Vagina (tissue), 2 donors: Measurements from ENCODE around the gene CAB39. TPM values are rescaled to one million over a fixed set of nuclear protein-coding genes. Genes with fewer than 3 reads are reported as not detected.

Source experiments
- DNase-seq, 2 donors: peaks; one replicate each; pipeline ENCODE4 v3.0.0-alpha.2; 2017; ENCODE audit errors: extremely low spot score in 2 of 2
- H3K27ac ChIP-seq: fragments of 200-600 bp; sonication (generic); one replicate; pipeline ENCODE4 v1.5.1; 2019
- H3K27me3 ChIP-seq: fragments of 200-600 bp; sonication (generic); one replicate; pipeline ENCODE4 v1.5.1; 2019
- H3K36me3 ChIP-seq, 2 donors: fragments of 200-600 bp; sonication (generic); one replicate each; pipeline ENCODE4 v1.5.1; 2017 to 2019
- H3K4me1 ChIP-seq: fragments of 200-600 bp; sonication (generic); one replicate; pipeline ENCODE4 v1.5.1; 2019
- H3K4me3 ChIP-seq, 2 donors: fragments of 200-600 bp; sonication (generic); 1 replicate in 1 of 2; 2 replicates in 1 of 2; pipeline ENCODE4 v1.5.1; 2016 to 2019
- H3K9me3 ChIP-seq: fragments of 200-600 bp; sonication (generic); one replicate; pipeline ENCODE4 v1.5.1; 2019
- CTCF ChIP-seq, 3 experiments: fragments of 450-650 bp in 2 of 3; fragments of 200-600 bp in 1 of 3; sonication (generic) in 1 of 3; IDR thresholded peaks; one replicate each; pipeline ENCODE4 v1.5.1; 2017 to 2019; ENCODE audit warnings: antibody characterized with exemption in 3 of 3, mild to moderate bottlenecking in 2 of 3, moderate library complexity in 2 of 3
- POLR2A ChIP-seq, 2 donors: fragments of 450-650 bp; IDR thresholded peaks; one replicate each; pipeline ENCODE4 v1.6.1; 2017; ENCODE audit warnings: antibody characterized with exemption in 2 of 2, mild to moderate bottlenecking in 2 of 2, moderate library complexity in 2 of 2
- POLR2AphosphoS5 ChIP-seq, 2 donors: sonication (generic); formaldehyde crosslinking; IDR thresholded peaks; one replicate each; pipeline ENCODE4 v1.9.0; 2017; ENCODE audit warnings: antibody characterized with exemption in 2 of 2, mild to moderate bottlenecking in 2 of 2, low read depth in 1 of 2; ENCODE audit not compliant: insufficient read depth in 1 of 2
- intact Hi-C: fragments of 100-400 bp; cut with DNase I; formaldehyde crosslinking; loops from one replicate; pipeline ENCODE4 v1.15.1; 2023
- total RNA-seq: library from RNA; depleted of rRNA; stranded (reverse); fragments of >200 nt; gene quantifications from one replicate; pipeline ENCODE4 v1.2.3, GENCODE V29; 2016

The CAB39 gene
- total RNA-seq, 1 donor from 2014 or later: 59.4 TPM

GRCh38 chr2:230666885-230667712, 45.5 kb upstream of the CAB39 start:
- no peak overlapping the region for H3K4me3 ChIP-seq
- intact Hi-C loops: no loop called here
- no peaks in the 10 kb centered on the region for H3K9me3 ChIP-seq
- DNase-seq: no peak
- no peaks in the 10 kb centered on the region for H3K27me3 ChIP-seq
- no peak for TF ChIP-seq POLR2AphosphoS5 (IDR thresholded peaks at IDR 0.05; ENCODE audit: insufficient read depth in 1 of 2, low read depth in 1 of 2)
- TF ChIP-seq POLR2A (IDR thresholded peaks at IDR 0.05): no peak
- no peak for TF ChIP-seq CTCF (IDR thresholded peaks at IDR 0.05)
- H3K4me1 ChIP-seq: peaks cover 20% of the 10 kb centered on the region
- no peak overlapping the region for H3K27ac ChIP-seq
- no peaks in the 10 kb centered on the region for H3K36me3 ChIP-seq

DNA sequence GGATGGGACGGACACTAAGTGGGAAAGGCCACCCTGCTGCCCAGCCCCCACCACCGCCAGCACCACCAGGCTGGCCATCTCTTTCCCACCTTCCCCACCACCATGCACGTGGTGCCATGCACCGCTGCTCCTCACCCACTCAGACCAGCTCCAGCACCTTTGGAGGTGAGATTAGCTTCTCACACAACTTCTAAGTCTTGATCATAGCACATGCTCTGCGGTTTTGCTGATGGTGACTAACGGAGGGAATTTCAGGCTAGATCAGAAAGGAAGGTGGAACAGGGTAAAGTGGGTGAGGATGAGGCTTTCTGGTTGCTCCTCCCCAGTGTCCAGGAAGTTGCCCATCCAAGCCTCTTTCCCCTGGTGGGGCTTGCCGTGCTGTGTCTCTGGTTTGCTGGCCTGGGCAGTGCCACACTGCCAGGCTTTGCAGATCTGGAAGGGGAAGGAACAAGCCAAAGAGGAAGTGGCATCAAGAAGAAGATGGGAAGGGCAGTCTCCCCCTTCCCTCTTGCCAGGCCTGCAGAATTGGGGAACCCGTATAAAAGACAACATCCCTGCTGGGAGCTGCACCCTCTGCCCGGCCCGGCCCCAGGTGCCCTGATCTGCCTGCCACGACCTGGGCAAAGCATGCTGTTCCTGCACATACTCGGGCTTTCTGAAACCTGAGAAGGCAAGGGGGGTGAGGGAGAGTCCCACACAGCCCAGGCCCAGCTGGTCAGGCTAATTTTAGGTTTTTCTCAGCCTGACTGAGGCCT, 44.3 kb upstream of the CAB39 start:
- Histone ChIP-seq H3K27me3 (no peaks in the 10 kb centered on the region), H3K4me3 (no peak overlapping the region), H3K36me3 (no peaks in the 10 kb centered on the region), H3K4me1 (peaks cover 20% of the 10 kb centered on the region), H3K27ac (no peak overlapping the region), H3K9me3 (no peaks in the 10 kb centered on the region)
- TF ChIP-seq CTCF (IDR thresholded peaks at IDR 0.05) (no peak), POLR2A (IDR thresholded peaks at IDR 0.05) (no peak), POLR2AphosphoS5 (IDR thresholded peaks at IDR 0.05; ENCODE audit: insufficient read depth in 1 of 2, low read depth in 1 of 2) (peak in 1 of 2 donors; percentile 38)
- DNase-seq: no peak
- intact Hi-C loops: no loop called here

- intact Hi-C loops: no loop called here
- Histone ChIP-seq H3K4me1 (peaks cover 20% of the 10 kb centered on the region), H3K4me3 (no peak overlapping the region), H3K27me3 (no peaks in the 10 kb centered on the region), H3K36me3 (no peaks in the 10 kb centered on the region), H3K27ac (no peak overlapping the region), H3K9me3 (no peaks in the 10 kb centered on the region)
- DNase-seq: no peak
- TF ChIP-seq CTCF (IDR thresholded peaks at IDR 0.05) (no peak), POLR2AphosphoS5 (IDR thresholded peaks at IDR 0.05; ENCODE audit: insufficient read depth in 1 of 2, low read depth in 1 of 2) (no peak), POLR2A (IDR thresholded peaks at IDR 0.05) (no peak)
Measured at GRCh38 chr2:230668939-230669303, 43.7 kb upstream of the CAB39 start.

DNA sequence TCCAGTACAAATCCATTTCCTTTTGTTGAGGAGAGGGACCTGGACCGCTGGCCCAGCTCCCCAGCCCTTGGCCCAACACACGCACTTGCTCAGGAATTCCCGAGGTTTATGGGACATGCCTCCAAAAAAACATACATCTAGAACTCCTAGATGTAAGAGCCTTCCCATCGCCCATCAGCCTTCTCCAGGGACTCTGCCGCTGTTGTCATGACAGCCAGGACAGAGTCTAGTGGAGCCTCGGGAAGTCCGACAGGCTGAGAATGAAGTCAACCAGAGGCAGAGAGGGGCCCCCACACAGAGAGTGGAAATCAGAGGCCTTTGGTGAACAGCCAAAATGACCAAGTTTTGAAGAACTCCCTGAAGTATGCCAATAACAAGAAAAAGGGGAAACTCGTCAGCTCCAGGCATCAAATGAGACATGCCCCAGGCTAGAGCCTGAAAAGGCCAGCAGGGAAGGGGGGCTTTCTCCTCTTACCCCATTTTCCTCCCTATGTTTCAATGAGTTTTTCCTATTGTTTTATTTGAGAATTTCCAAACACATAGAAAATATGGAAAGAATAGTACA, 43.2 kb upstream of the CAB39 start:
- intact Hi-C loops: no loop called here
- H3K27me3 ChIP-seq: no peaks in the 10 kb centered on the region
- DNase-seq: no peak
- H3K4me1 ChIP-seq: peaks cover 20% of the 10 kb centered on the region
- no peaks in the 10 kb centered on the region for H3K36me3 ChIP-seq
- TF ChIP-seq POLR2A (IDR thresholded peaks at IDR 0.05) (no peak), CTCF (IDR thresholded peaks at IDR 0.05) (no peak), POLR2AphosphoS5 (IDR thresholded peaks at IDR 0.05; ENCODE audit: insufficient read depth in 1 of 2, low read depth in 1 of 2) (no peak)
- no peak overlapping the region for H3K4me3 ChIP-seq
- no peaks in the 10 kb centered on the region for H3K9me3 ChIP-seq
- H3K27ac ChIP-seq: no peak overlapping the region
